H9 (cell line): ENCODE data around the gene TMEM183A. TPM values are rescaled to one million over a fixed set of nuclear protein-coding genes. Genes with fewer than 3 reads are reported as not detected.

Experiments used
- DNase-seq: peaks from one replicate; pipeline ENCODE4 v3.0.0-alpha.2; 2017
- H2AFZ ChIP-seq: one replicate; pipeline ENCODE4 v1.6.1; 2013; ENCODE audit warnings: mild to moderate bottlenecking, low read length, control low read depth, moderate library complexity
- H2AK5ac ChIP-seq: 2 replicates; pipeline ENCODE4 v1.6.1; 2013; ENCODE audit warnings: low read length, control low read depth, mixed read lengths; ENCODE audit not compliant: insufficient read length
- H2BK120ac ChIP-seq: one replicate; pipeline ENCODE4 v1.6.1; 2013; ENCODE audit warnings: low read depth, mild to moderate bottlenecking, low read length, control low read depth, inconsistent platforms; ENCODE audit not compliant: poor library complexity, severe bottlenecking
- H2BK12ac ChIP-seq: 2 replicates; pipeline ENCODE4 v1.6.1; 2013; ENCODE audit warnings: low read length, control low read depth, mixed read lengths, low read depth; ENCODE audit not compliant: insufficient read length
- H2BK15ac ChIP-seq: 2 replicates; pipeline ENCODE4 v1.6.1; 2013; ENCODE audit warnings: low read depth, low read length, control low read depth
- H2BK20ac ChIP-seq: one replicate; pipeline ENCODE4 v1.6.1; 2013; ENCODE audit warnings: low read depth, mild to moderate bottlenecking, low read length, control low read depth, inconsistent platforms; ENCODE audit not compliant: poor library complexity, severe bottlenecking
- H2BK5ac ChIP-seq: 2 replicates; pipeline ENCODE4 v1.6.1; 2013; ENCODE audit warnings: low read length, control low read depth, mixed read lengths; ENCODE audit not compliant: insufficient read length
- H3K14ac ChIP-seq: 2 replicates; pipeline ENCODE4 v1.6.1; 2013; ENCODE audit warnings: low read length, control low read depth; ENCODE audit not compliant: insufficient read depth
- H3K18ac ChIP-seq: 2 replicates; pipeline ENCODE4 v1.6.1; 2013; ENCODE audit warnings: low read depth, mild to moderate bottlenecking, mixed read lengths, low read length, control low read depth; ENCODE audit not compliant: insufficient read length
- H3K23ac ChIP-seq: 2 replicates; pipeline ENCODE4 v1.6.1; 2013; ENCODE audit warnings: low read length, control low read depth, mixed read lengths, low read depth; ENCODE audit not compliant: insufficient read length
- H3K23me2 ChIP-seq: 2 replicates; pipeline ENCODE4 v1.6.1; 2013; ENCODE audit warnings: low read depth, mild to moderate bottlenecking, mixed read lengths, low read length, control low read depth; ENCODE audit not compliant: insufficient read length, poor library complexity, severe bottlenecking
- H3K27ac ChIP-seq: 2 replicates; pipeline ENCODE4 v1.5.1; 2013; ENCODE audit warnings: low read length, control low read depth, mixed read lengths, low read depth; ENCODE audit not compliant: insufficient read length
- H3K27me3 ChIP-seq: 2 replicates; pipeline ENCODE4 v1.6.1; 2013; ENCODE audit warnings: low read length, control low read depth, inconsistent platforms; ENCODE audit not compliant: insufficient read depth
- H3K4ac ChIP-seq: 2 replicates; pipeline ENCODE4 v1.6.1; 2013; ENCODE audit warnings: low read depth, mild to moderate bottlenecking, control low read depth, inconsistent platforms, low read length, moderate library complexity
- H3K4me1 ChIP-seq: 2 replicates; pipeline ENCODE4 v1.6.1; 2013; ENCODE audit warnings: low read length, control low read depth, inconsistent platforms; ENCODE audit not compliant: insufficient read depth
- H3K4me2 ChIP-seq: 2 replicates; pipeline ENCODE4 v1.6.1; 2013; ENCODE audit warnings: low read length, control low read depth, mixed read lengths; ENCODE audit not compliant: insufficient read length, insufficient read depth
- H3K56ac ChIP-seq: 2 replicates; pipeline ENCODE4 v1.6.1; 2013; ENCODE audit warnings: low read depth, mild to moderate bottlenecking, mixed read lengths, low read length, control low read depth; ENCODE audit not compliant: insufficient read length
- H3K79me1 ChIP-seq: 2 replicates; pipeline ENCODE4 v1.6.1; 2013; ENCODE audit warnings: low read depth, mild to moderate bottlenecking, moderate library complexity, low read length, control low read depth, inconsistent platforms; ENCODE audit not compliant: insufficient read depth, poor library complexity, severe bottlenecking
- H3K79me2 ChIP-seq: 2 replicates; pipeline ENCODE4 v1.6.1; 2013; ENCODE audit warnings: low read length, control low read depth, inconsistent platforms; ENCODE audit not compliant: insufficient read depth
- H3K9ac ChIP-seq: 2 replicates; pipeline ENCODE4 v1.6.1; 2013; ENCODE audit warnings: low read length, control low read depth, mixed read lengths; ENCODE audit not compliant: insufficient read length; ENCODE audit errors: extremely low read depth
- H3K9me3 ChIP-seq: one replicate; pipeline ENCODE4 v1.6.1; 2013; ENCODE audit warnings: low read depth, low read length, inconsistent platforms; ENCODE audit not compliant: control insufficient read depth
- H3T11ph ChIP-seq: one replicate; pipeline ENCODE4 v1.6.1; 2013; ENCODE audit warnings: mild to moderate bottlenecking, low read length, control low read depth, inconsistent platforms
- H4K20me1 ChIP-seq: one replicate; pipeline ENCODE4 v1.6.1; 2013; ENCODE audit not compliant: control insufficient read depth, insufficient read length, insufficient read depth
- H4K5ac ChIP-seq: 2 replicates; pipeline ENCODE4 v1.6.1; 2013; ENCODE audit warnings: low read depth, mild to moderate bottlenecking, mixed read lengths, low read length, control low read depth; ENCODE audit not compliant: insufficient read length
- H4K8ac ChIP-seq: replicated peaks from 2 replicates; pipeline ENCODE4 v1.6.1; 2013; ENCODE audit warnings: low read length, control low read depth, mixed read lengths, low read depth; ENCODE audit not compliant: insufficient read length
- H4K91ac ChIP-seq: 2 replicates; pipeline ENCODE4 v1.6.1; 2013; ENCODE audit warnings: low read depth, mild to moderate bottlenecking, moderate library complexity, mixed read lengths, low read length, control low read depth; ENCODE audit not compliant: insufficient read length
- H3K27ac Mint-ChIP-seq, 3 experiments: 2 replicates in 2 of 3; 3 replicates in 1 of 3; pipeline ENCODE4 v1.8.0; 2020 to 2021; ENCODE audit warnings: mixed read lengths in 3 of 3, mild to moderate bottlenecking in 1 of 3, moderate library complexity in 1 of 3
- H3K27me3 Mint-ChIP-seq: 2 replicates; pipeline ENCODE4 v1.8.0; 2021; ENCODE audit warnings: low read depth, mild to moderate bottlenecking, moderate library complexity, mixed read lengths
- H3K36me3 Mint-ChIP-seq, 3 experiments: 2 replicates in 2 of 3; 3 replicates in 1 of 3; pipeline ENCODE4 v1.8.0; 2020 to 2021; ENCODE audit warnings: low read depth in 3 of 3, mixed read lengths in 3 of 3; ENCODE audit not compliant: insufficient read depth in 1 of 3
- H3K4me1 Mint-ChIP-seq, 2 experiments: 2 replicates each; pipeline ENCODE4 v1.8.0; 2020; ENCODE audit warnings: mixed read lengths in 2 of 2
- H3K4me3 Mint-ChIP-seq, 2 experiments: 2 replicates in 1 of 2; 3 replicates in 1 of 2; pipeline ENCODE4 v1.8.0; 2020 to 2021; ENCODE audit warnings: mild to moderate bottlenecking in 2 of 2, mixed read lengths in 2 of 2, moderate library complexity in 1 of 2
- H3K9me3 Mint-ChIP-seq, 2 experiments: 2 replicates in 1 of 2; 3 replicates in 1 of 2; pipeline ENCODE4 v1.8.0; 2020; ENCODE audit warnings: mild to moderate bottlenecking in 2 of 2, mixed read lengths in 2 of 2, moderate library complexity in 1 of 2
- CTCF ChIP-seq: fragments of 200-600 bp; sonication (generic); conservative IDR thresholded peaks from 3 replicates; pipeline ENCODE4 v1.8.0; 2021; ENCODE audit warnings: antibody characterized with exemption, mild to moderate bottlenecking
- WGBS: extraction: QIAGEN DNeasy Blood & Tissue Kit; methylation state at CpG from one replicate; pipeline ENCODE4 v1.1.7; 2013; ENCODE audit warnings: missing lambda C conversion rate, low lambda C conversion rate, mixed read lengths; ENCODE audit not compliant: insufficient read length; ENCODE audit errors: extremely low coverage; 5-methylcytosine and 5-hydroxymethylcytosine counted together
- total RNA-seq: library from RNA; stranded (reverse); gene quantifications from 2 replicates; pipeline ENCODE4 v1.2.1, GENCODE V29; 2021

Gene TMEM183A
- total RNA-seq, 1 experiment from 2014 or later = 93.4 TPM

DNA sequence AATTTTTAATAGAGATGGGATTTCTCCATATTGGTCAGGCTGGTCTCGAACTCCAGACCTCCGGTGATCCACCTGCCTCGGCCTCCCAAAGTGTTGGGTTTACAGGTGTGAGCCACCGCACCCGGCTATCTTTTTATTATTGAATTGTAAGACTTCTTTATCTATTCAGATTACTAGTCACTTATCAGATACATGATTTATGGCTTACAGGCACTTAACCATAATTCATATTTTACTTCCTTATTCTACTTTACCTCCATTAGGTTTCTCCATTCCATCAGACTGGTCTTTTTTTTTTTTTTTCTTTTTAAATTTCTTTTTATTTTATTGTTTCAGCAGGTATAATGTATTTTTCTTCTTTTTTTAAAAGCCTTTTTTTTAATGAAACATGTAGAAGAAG lies 4.4 kb downstream of the TMEM183A start:
- H3K56ac ChIP-seq = no peak overlapping the region
- H3T11ph ChIP-seq = no peak overlapping the region
- no peaks in the 10 kb centered on the region for H3K9me3 ChIP-seq
- no peak overlapping the region for H2BK120ac ChIP-seq
- no peaks in the 10 kb centered on the region; the same call in 1 of the 2 replicates for H3K4me1 ChIP-seq
- H3K4me1 Mint-ChIP-seq = peaks cover 5 to 10% of the 10 kb centered on the region in 2 experiments
- no peak overlapping the region for H3K4ac ChIP-seq
- no peak overlapping the region for H2BK12ac ChIP-seq
- H4K5ac ChIP-seq = no peak overlapping the region
- no peak overlapping the region for H3K27ac Mint-ChIP-seq
- no peak overlapping the region for H3K27ac ChIP-seq
- no peak for DNase-seq
- H3K4me2 ChIP-seq = no peak overlapping the region
- H3K9me3 Mint-ChIP-seq = no peaks in the 10 kb centered on the region; a peak in 2 of 5 replicates
- H3K14ac ChIP-seq = no peak overlapping the region
- no peak overlapping the region for H2BK15ac ChIP-seq
- H4K8ac ChIP-seq = no peak overlapping the region
- no peak overlapping the region for H4K91ac ChIP-seq
- no peaks in the 10 kb centered on the region for H4K20me1 ChIP-seq
- H2BK5ac ChIP-seq = no peak overlapping the region
- H3K79me2 ChIP-seq = peaks cover 9% of the 10 kb centered on the region; the same call in 1 of the 2 replicates
- H3K27me3 Mint-ChIP-seq = no peaks in the 10 kb centered on the region; the same call in 1 of the 2 replicates
- H2BK20ac ChIP-seq = no peak overlapping the region
- H2AFZ ChIP-seq = no peak overlapping the region
- H3K27me3 ChIP-seq = no peaks in the 10 kb centered on the region
- no peak overlapping the region for H3K23ac ChIP-seq
- H3K79me1 ChIP-seq = peaks cover 5% of the 10 kb centered on the region
- H3K23me2 ChIP-seq = peaks cover 4% of the 10 kb centered on the region
- no peak overlapping the region for H3K18ac ChIP-seq
- no peak overlapping the region for H2AK5ac ChIP-seq
- no peak overlapping the region for H3K4me3 Mint-ChIP-seq
- H3K36me3 Mint-ChIP-seq = peaks cover 56 to 74% (median 72%) of the 10 kb centered on the region in 3 experiments; a peak in 6 of 7 replicates
- WGBS = no CpG with 5 or more reads among the region's 5 CpGs
- TF ChIP-seq CTCF = no peak
- H3K9ac ChIP-seq = no peak overlapping the region
